Measurements from ENCODE around the gene PGAM5. TPM values are rescaled to one million over a fixed set of nuclear protein-coding genes. Genes with fewer than 3 reads are reported as not detected.

The PGAM5 gene
- polyA plus RNA-seq, 3 donors = 7.0 to 10.3 (median 9.6) TPM

DNA sequence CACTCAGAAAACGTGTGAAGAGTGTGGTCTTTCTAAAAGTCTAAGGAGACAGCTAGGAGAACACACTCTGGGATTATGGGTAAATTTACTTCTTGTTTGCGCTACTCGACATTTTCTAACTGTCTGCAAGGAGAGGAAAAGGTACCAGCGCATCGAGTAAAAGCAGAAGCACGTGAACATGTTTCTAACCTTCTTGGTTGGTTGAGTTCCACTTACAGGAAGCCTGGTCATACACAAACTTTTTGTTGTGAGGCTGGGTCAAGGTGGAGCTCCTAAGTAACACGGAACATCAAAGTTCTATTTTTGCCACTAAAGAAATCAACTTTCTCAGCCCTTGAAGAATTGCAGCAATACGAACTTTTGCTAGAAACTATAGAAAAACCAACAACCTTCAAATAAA lies 31.0 kb downstream of the PGAM5 start:
- H3K4me3 ChIP-seq (replicated peaks in 1 of 3; ENCODE audit: low read depth in 2 of 3, low read length in 3 of 3) = no peak overlapping the region
- peaks cover 91 to 100% of the 10 kb centered on the region in 2 donors for H3K36me3 ChIP-seq (replicated peaks in 1 of 2; ENCODE audit: control insufficient read depth in 1 of 2, insufficient read depth in 2 of 2, low read length in 2 of 2)
- no peak overlapping the region for H2AFZ ChIP-seq (ENCODE audit: insufficient read depth, low read depth, low read length, poor library complexity, severe bottlenecking)
- Mint-ChIP-seq H3K9me3 (peaks cover 0 to 2% (median 0%) of the 10 kb centered on the region in 7 donors), H3K36me3 (peaks cover 94 to 100% of the 10 kb centered on the region in 2 donors), H3K4me3 (no peak overlapping the region), H3K27ac (no peak overlapping the region), H3K27me3 (ENCODE audit: low read depth in 3 of 3) (peaks cover 0 to 1% (median 0%) of the 10 kb centered on the region in 3 donors), H3K4me1 (no peaks in the 10 kb centered on the region)
- TF ChIP-seq, protein P1, sequence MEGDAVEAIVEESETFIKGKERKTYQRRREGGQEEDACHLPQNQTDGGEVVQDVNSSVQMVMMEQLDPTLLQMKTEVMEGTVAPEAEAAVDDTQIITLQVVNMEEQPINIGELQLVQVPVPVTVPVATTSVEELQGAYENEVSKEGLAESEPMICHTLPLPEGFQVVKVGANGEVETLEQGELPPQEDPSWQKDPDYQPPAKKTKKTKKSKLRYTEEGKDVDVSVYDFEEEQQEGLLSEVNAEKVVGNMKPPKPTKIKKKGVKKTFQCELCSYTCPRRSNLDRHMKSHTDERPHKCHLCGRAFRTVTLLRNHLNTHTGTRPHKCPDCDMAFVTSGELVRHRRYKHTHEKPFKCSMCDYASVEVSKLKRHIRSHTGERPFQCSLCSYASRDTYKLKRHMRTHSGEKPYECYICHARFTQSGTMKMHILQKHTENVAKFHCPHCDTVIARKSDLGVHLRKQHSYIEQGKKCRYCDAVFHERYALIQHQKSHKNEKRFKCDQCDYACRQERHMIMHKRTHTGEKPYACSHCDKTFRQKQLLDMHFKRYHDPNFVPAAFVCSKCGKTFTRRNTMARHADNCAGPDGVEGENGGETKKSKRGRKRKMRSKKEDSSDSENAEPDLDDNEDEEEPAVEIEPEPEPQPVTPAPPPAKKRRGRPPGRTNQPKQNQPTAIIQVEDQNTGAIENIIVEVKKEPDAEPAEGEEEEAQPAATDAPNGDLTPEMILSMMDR (IDR thresholded peaks at IDR 0.05) = no peak
- peaks cover 36% of the 10 kb centered on the region for H3K79me2 ChIP-seq (ENCODE audit: insufficient read depth, low read length)
- peaks cover 48% of the 10 kb centered on the region for H4K20me1 ChIP-seq (ENCODE audit: insufficient read depth, low read length)
- intact Hi-C loops (cut with micrococcal nuclease) = no loop called here
- no peak overlapping the region for H3K9ac ChIP-seq (ENCODE audit: insufficient read depth, low read length, poor library complexity, severe bottlenecking)
- DNase-seq = no peak
- H3K4me1 ChIP-seq (ENCODE audit: control insufficient read depth in 1 of 2, insufficient read depth in 2 of 2, low read length in 2 of 2) = no peaks in the 10 kb centered on the region
- no peaks in the 10 kb centered on the region for H3K9me3 ChIP-seq (replicated peaks in 1 of 2; ENCODE audit: control insufficient read depth in 1 of 2, insufficient read depth in 1 of 2, low read length in 2 of 2)
- 86% methylated on average over 5 of the region's 8 CpGs for WGBS (ENCODE audit: insufficient coverage)
- no peak overlapping the region for H3K4me2 ChIP-seq (replicated peaks; ENCODE audit: extremely low read depth, low read length, poor library complexity, severe bottlenecking)
- no peaks in the 10 kb centered on the region for H3K27me3 ChIP-seq (ENCODE audit: control insufficient read depth in 2 of 2, insufficient read depth in 2 of 2, low read length in 2 of 2)
- H3K27ac ChIP-seq (ENCODE audit: low read depth in 1 of 2, low read length in 2 of 2) = peak overlapping the region in 1 of 2 donors; percentile 31

DNA sequence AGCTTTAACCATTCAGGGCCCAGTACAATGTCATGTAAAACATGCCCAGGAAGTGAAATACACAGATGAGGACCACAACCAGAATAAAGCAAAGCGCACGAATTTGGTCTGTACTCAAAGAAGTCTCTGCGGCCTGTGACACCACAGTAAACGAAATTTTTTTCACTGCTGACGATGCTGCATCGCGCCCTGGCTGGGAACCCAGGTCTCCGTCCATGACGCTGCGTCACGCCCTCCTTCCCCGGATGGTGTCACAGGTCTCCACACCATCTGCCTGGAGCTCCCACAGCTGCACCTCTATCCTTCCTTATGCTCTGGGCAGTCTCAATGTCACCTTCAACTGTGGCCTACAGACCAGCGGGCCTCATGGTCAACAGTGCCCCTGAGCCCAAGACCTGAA lies 33.2 kb downstream of the PGAM5 start:
- Histone ChIP-seq H3K79me2 (ENCODE audit: insufficient read depth, low read length) (peaks cover 37% of the 10 kb centered on the region), H3K4me3 (replicated peaks in 1 of 3; ENCODE audit: low read depth in 2 of 3, low read length in 3 of 3) (no peak overlapping the region), H3K27me3 (ENCODE audit: control insufficient read depth in 2 of 2, insufficient read depth in 2 of 2, low read length in 2 of 2) (no peaks in the 10 kb centered on the region), H4K20me1 (ENCODE audit: insufficient read depth, low read length) (peaks cover 48% of the 10 kb centered on the region), H3K4me1 (ENCODE audit: control insufficient read depth in 1 of 2, insufficient read depth in 2 of 2, low read length in 2 of 2) (no peaks in the 10 kb centered on the region), H3K27ac (ENCODE audit: low read depth in 1 of 2, low read length in 2 of 2) (no peak overlapping the region), H2AFZ (ENCODE audit: insufficient read depth, low read depth, low read length, poor library complexity, severe bottlenecking) (no peak overlapping the region), H3K9ac (ENCODE audit: insufficient read depth, low read length, poor library complexity, severe bottlenecking) (no peak overlapping the region), H3K4me2 (replicated peaks; ENCODE audit: extremely low read depth, low read length, poor library complexity, severe bottlenecking) (no peak overlapping the region), H3K36me3 (replicated peaks in 1 of 2; ENCODE audit: control insufficient read depth in 1 of 2, insufficient read depth in 2 of 2, low read length in 2 of 2) (peaks cover 97 to 100% of the 10 kb centered on the region in 2 donors), H3K9me3 (replicated peaks in 1 of 2; ENCODE audit: control insufficient read depth in 1 of 2, insufficient read depth in 1 of 2, low read length in 2 of 2) (no peaks in the 10 kb centered on the region)
- H3K9me3 Mint-ChIP-seq = peaks cover 0 to under 1% (median 0%) of the 10 kb centered on the region in 7 donors
- H3K4me1 Mint-ChIP-seq = no peaks in the 10 kb centered on the region
- no peaks in the 10 kb centered on the region for H3K27me3 Mint-ChIP-seq (ENCODE audit: low read depth in 3 of 3)
- WGBS (ENCODE audit: insufficient coverage) = 97% methylated on average over 13 of the region's 13 CpGs
- peak overlapping the region in 3 of 7 donors; percentile 2 to 58 (median 27) for H3K27ac Mint-ChIP-seq
- TF ChIP-seq, protein P1 (IDR thresholded peaks at IDR 0.05) = no peak
- intact Hi-C loops (cut with micrococcal nuclease) = no loop called here
- H3K36me3 Mint-ChIP-seq = peaks cover 96 to 100% of the 10 kb centered on the region in 2 donors
- no peak overlapping the region for H3K4me3 Mint-ChIP-seq
- DNase-seq = no peak

Measured in CD14-positive monocyte (primary cell).